NCI-H345 (cell line): ENCODE data around the gene LRFN2.
A peak's percentile ranks its signal among the peaks of the same experiment; 100 is the strongest.

Experiments used
- DNase-seq: peaks from one replicate; lab custom pipeline; 2025; lab: John Stamatoyannopoulos, UW

Gene LRFN2

DNA sequence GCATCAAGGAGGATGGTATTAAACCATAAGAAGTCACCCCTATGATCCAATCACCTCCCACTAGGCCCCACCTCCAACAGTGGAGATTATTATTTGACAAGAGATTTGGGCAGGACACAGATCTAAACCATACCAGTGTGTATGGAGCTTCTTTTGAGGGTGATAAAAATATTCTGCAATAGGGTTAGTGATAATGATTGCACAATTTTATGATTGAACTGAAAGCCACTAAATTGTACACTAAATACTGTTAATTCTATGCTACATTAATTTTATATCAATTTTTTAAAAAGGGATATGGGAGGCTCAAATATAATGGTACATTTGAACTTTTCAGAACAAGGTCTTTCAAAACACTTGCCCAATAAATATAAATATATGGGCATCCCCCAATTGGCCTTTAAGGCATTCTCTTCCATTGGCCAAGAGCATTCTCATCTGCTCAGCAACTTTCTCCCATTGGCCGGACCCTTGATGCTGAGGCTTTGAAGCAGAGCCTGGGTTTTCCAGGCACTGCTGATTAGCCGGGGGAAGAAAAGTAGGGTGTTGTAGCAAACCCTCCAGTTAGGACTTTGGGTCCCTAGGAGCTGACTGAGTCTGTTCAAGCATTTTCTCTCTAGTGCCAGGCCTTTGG, 209.9 kb downstream of the LRFN2 start:
- no peak for DNase-seq

DNA sequence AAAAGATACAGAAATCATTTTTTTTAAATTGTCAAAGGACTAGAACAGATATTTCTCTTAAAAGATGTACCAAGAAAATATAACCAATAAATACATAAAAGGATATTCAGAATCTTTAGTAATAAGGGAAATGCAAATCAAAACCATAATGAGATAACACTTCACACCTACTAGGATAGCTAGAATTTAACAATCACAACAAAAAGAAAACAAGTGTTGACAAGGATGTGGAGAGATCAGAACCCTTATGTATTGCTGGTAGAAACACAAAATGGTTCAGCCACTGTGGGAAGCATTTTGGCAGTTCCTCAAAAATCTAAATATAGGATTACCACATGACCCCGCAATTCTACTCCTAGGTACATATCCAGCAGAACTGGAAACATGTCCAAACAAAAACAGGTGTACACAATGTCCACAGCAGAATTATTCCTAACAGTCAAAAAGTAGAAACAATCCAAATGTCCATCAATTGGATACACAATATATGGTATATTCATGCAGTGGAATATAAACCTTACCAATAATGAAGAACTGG, 211.0 kb downstream of the LRFN2 start:
- peak; percentile 83 for DNase-seq

DNA sequence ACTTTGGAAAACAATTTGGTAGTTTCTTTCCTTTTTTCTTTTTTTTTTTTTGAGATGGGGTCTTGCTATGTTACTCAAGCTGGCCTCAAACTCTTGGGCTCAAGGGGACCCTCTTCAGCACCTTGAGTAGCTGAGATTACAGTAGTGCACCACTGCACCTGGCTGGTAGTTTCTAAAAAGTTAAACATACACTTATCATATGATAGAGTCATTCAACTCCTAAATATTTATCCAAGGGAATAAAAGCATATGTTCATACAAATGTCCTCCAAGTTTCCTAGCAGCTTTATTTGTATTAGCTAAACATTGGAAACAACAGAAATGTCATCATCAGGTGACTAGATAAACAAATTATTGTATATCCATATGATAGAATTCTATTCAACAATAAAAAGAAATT, 213.9 kb downstream of the LRFN2 start:
- DNase-seq, result no peak

- no peak for DNase-seq
These were observed 215.5 kb downstream of the LRFN2 start for GRCh38 chr6:40371621-40372020.

GRCh38 chr6:40371095-40371494, 216.1 kb downstream of the LRFN2 start:
- DNase-seq, result no peak

DNA sequence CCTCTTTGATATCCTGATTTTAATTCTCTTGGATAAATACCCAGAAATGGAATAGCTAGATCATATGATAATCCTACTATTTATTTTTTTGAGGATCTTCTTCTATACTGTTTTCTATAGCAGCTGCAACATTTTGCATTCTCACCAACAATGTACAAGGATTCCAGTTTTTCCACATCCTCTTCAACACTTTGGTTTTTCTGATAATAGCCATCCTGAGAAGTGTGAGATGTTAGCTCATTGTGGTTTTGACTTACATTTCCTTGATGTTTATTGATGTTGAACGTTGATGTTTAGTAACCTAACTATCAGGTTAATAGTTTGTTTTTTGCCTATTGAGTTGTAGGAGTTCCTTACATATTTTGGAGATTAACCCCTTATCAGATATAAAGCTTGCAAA, 217.3 kb downstream of the LRFN2 start:
- no peak for DNase-seq

- peak; percentile 24 for DNase-seq
These were observed 218.1 kb downstream of the LRFN2 start for GRCh38 chr6:40369042-40369441.

GRCh38 chr6:40362859-40363258, 224.3 kb downstream of the LRFN2 start:
- no peak for DNase-seq

- peak; percentile 56 for DNase-seq
These were observed 227.4 kb downstream of the LRFN2 start for GRCh38 chr6:40359808-40360207.

- DNase-seq, result no peak
These were observed 228.4 kb downstream of the LRFN2 start for GRCh38 chr6:40358473-40359460.

DNA sequence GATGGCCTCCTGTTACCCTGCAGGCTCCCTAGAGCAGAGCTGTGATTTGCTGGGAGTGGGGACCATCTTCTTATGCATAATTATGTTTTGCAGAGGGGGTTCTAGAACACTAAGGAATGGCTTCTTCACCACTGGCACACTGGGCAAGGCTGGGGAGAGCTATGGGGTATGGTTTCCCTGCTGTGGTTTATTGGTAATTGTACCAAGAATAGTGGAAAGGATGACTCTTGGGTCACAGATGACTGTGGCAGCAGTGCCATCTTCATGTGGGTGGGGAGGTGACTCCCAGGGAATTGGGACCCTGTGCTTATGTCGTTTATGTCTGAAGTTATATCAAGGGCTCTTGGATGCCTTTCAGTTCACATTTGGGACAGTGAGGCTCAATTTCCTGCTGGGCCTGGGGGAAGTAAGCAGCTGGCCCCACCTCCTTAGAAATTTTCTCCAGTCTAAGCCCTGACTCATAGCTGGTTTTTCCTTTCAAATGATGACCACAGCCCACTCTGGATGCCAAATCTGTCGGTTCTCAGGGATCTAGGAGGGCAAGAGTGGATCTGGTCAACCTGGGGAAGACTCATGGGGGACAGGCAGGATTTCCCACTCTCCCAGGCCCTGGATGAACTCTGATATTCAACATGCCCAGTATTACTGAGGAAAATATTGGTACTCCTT, 230.8 kb downstream of the LRFN2 start:
- no peak for DNase-seq

GRCh38 chr6:40355532-40355931, 231.6 kb downstream of the LRFN2 start:
- no peak for DNase-seq

GRCh38 chr6:40355066-40355465, 232.1 kb downstream of the LRFN2 start:
- DNase-seq, result no peak

DNA sequence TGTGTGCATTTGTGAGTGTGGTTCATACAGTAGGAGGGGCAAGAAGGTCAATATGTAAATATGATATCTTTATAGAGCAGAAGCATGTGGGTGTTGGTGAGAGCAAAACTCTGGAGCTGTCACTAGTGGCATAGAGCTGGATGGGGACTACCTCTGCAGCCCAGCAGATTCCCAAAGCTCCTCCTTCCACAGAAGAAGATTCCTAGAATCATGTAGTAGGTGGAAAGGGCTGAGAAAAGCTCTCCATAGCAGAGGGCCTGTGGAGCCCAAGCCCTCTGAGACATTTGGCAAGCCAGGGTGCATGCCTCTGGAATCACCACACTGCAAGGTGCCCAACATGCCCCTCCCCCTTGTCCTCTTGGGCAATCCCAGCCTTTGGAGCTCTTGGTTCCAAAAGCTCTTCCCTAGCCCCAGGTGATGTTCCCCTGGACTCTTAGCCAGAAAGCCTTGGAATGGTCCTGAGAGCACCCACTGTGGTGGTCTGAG, 233.2 kb downstream of the LRFN2 start:
- DNase-seq, result no peak

- no peak for DNase-seq
These were observed 233.8 kb downstream of the LRFN2 start for GRCh38 chr6:40353197-40353966.

DNA sequence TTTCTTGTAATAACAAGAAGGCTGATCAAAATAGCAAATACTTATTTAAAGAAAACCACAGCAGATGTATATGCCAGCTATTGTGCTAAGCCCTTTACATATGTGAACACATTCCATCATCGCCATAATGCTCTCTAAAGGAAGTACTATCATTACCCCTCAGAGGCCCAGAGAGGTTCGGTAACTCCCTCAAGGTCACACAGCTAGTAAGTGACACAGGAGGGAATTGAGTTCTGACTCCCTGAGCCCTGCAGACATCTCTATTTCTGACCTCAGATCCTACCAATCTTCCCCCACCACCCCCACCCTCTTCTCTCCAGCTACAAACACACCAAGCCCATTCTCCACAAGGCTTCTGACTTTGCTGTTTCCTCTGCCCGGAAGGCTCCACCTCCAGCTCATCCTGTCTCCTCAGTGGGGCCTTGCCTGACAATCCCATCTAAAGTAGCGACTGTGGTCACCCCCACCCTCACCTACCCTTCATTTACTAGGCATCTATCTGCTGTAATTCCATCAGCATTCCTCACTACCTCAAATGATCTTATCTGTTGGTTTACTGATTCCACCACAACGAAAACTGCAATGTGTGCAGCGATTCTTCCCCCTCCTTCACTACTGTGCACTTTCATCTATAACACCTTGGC, 234.5 kb downstream of the LRFN2 start:
- no peak for DNase-seq

GRCh38 chr6:40352006-40352405, 235.2 kb downstream of the LRFN2 start:
- DNase-seq, result no peak

DNA sequence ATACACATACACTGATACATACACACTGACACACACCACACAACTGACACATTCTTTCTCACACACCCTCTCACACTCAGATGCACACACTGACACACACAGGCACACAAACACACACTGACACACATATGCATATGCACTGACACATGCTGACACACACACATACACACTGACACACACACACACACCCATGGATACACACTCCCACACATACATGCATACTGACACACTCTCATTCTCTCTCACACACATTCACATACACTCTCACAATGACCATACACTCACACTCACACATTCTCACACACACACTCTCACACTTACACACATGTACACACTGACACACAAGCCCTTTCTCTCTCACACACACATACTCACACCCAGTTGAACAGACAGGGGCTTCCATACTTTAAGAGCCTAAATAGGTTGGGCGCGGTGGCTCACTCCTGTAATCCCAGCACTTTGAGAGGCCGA, 236.4 kb downstream of the LRFN2 start:
- DNase-seq, result no peak

GRCh38 chr6:40349901-40350746, 237.0 kb downstream of the LRFN2 start:
- no peak for DNase-seq
